ENCODE results near the gene ASMT. TPM values are rescaled to one million over a fixed set of nuclear protein-coding genes. Genes with fewer than 3 reads are reported as not detected.

ASMT gene
- total RNA-seq, 4 donors from 2014 or later: 0.68 TPM; not detected in 3

- TF ChIP-seq POLR2AphosphoS5 (IDR thresholded peaks at IDR 0.05): no peak
- TF ChIP-seq CTCF (IDR thresholded peaks at IDR 0.05): no peak
- TF ChIP-seq EP300 (IDR thresholded peaks at IDR 0.05): no peak
- no peak for TF ChIP-seq POLR2A (IDR thresholded peaks at IDR 0.05)
These were observed 32.0 kb upstream of the ASMT start for GRCh38 chrX:1582686-1583437.

GRCh38 chrX:1584237-1585011, 30.4 kb upstream of the ASMT start:
- WGBS: 94% methylated on average over 7 of the region's 8 CpGs
- H3K9me3 ChIP-seq: no peaks in the 10 kb centered on the region
- no peak for DNase-seq (ENCODE audit: low spot score in 2 of 2)

More at GRCh38 chrX:1582686-1583437, 32.0 kb upstream of the ASMT start:
- Histone ChIP-seq H3K36me3 (no peaks in the 10 kb centered on the region), H3K4me1 (no peaks in the 10 kb centered on the region), H3K27me3 (no peaks in the 10 kb centered on the region), H3K27ac (no peak overlapping the region), H3K4me3 (no peak overlapping the region), H3K9me3 (no peaks in the 10 kb centered on the region)
- no peak for DNase-seq (ENCODE audit: low spot score in 2 of 2)
- 56% methylated on average over 26 of the region's 27 CpGs for WGBS

GRCh38 chrX:1587161-1587560, 27.7 kb upstream of the ASMT start:
- no peaks in the 10 kb centered on the region for H3K9me3 ChIP-seq

More at GRCh38 chrX:1584237-1585011, 30.4 kb upstream of the ASMT start:
- TF ChIP-seq EP300 (IDR thresholded peaks at IDR 0.05): no peak
- TF ChIP-seq POLR2AphosphoS5 (IDR thresholded peaks at IDR 0.05): no peak
- no peak for TF ChIP-seq POLR2A (IDR thresholded peaks at IDR 0.05)
- no peak for TF ChIP-seq CTCF (IDR thresholded peaks at IDR 0.05)
- Histone ChIP-seq H3K4me1 (no peaks in the 10 kb centered on the region), H3K27ac (no peak overlapping the region), H3K27me3 (no peaks in the 10 kb centered on the region), H3K4me3 (no peak overlapping the region), H3K36me3 (no peaks in the 10 kb centered on the region)

GRCh38 chrX:1589356-1590130, 25.3 kb upstream of the ASMT start:
- WGBS: 85% methylated on average over 12 of the region's 12 CpGs
- TF ChIP-seq POLR2A (IDR thresholded peaks at IDR 0.05): no peak
- no peak for TF ChIP-seq CTCF (IDR thresholded peaks at IDR 0.05)
- TF ChIP-seq POLR2AphosphoS5 (IDR thresholded peaks at IDR 0.05): no peak
- no peak for TF ChIP-seq EP300 (IDR thresholded peaks at IDR 0.05)

More at GRCh38 chrX:1587161-1587560, 27.7 kb upstream of the ASMT start:
- H3K27me3 ChIP-seq: no peaks in the 10 kb centered on the region
- peaks cover 5% of the 10 kb centered on the region for H3K4me1 ChIP-seq
- H3K27ac ChIP-seq: no peak overlapping the region
- DNase-seq (ENCODE audit: low spot score in 2 of 2): no peak
- WGBS: 25% methylated on average over 5 of the region's 5 CpGs
- H3K4me3 ChIP-seq: no peak overlapping the region
- H3K36me3 ChIP-seq: no peaks in the 10 kb centered on the region
- no peak for TF ChIP-seq EP300 (IDR thresholded peaks at IDR 0.05)
- no peak for TF ChIP-seq POLR2AphosphoS5 (IDR thresholded peaks at IDR 0.05)
- TF ChIP-seq CTCF (IDR thresholded peaks at IDR 0.05): no peak
- no peak for TF ChIP-seq POLR2A (IDR thresholded peaks at IDR 0.05)

More at GRCh38 chrX:1589356-1590130, 25.3 kb upstream of the ASMT start:
- Histone ChIP-seq H3K36me3 (peaks cover 15% of the 10 kb centered on the region), H3K27me3 (no peaks in the 10 kb centered on the region), H3K4me1 (peaks cover 25% of the 10 kb centered on the region), H3K27ac (no peak overlapping the region), H3K4me3 (no peak overlapping the region), H3K9me3 (no peaks in the 10 kb centered on the region)
- no peak for DNase-seq (ENCODE audit: low spot score in 2 of 2)
